Mesendoderm (in vitro differentiated cells): ENCODE data around the gene C10orf62.
"Not testable (repeated sequence)": the region's sequence is repeated elsewhere in the genome, so short reads cannot be mapped to it uniquely, and the experiment has no call there.

Source experiments
- DNase-seq: peaks from one replicate; pipeline ENCODE4 v3.0.0; 2013
- H2AK5ac ChIP-seq: 2 replicates; pipeline ENCODE4 v1.6.1; 2013; ENCODE audit warnings: low read length, inconsistent platforms
- H2BK120ac ChIP-seq: 2 replicates; pipeline ENCODE4 v1.6.1; 2013; ENCODE audit warnings: low read depth, mild to moderate bottlenecking, low read length, moderate library complexity, mixed read lengths
- H2BK15ac ChIP-seq: replicated peaks from 2 replicates; pipeline ENCODE4 v1.6.1; 2013; ENCODE audit warnings: low read depth, mild to moderate bottlenecking, moderate library complexity
- H2BK5ac ChIP-seq: 2 replicates; pipeline ENCODE4 v1.6.1; 2013; ENCODE audit warnings: low read length, inconsistent platforms
- H3K18ac ChIP-seq: 2 replicates; pipeline ENCODE4 v1.6.1; 2013; ENCODE audit warnings: mild to moderate bottlenecking, low read length, mixed read lengths
- H3K23ac ChIP-seq: one replicate; pipeline ENCODE4 v1.6.1; 2013; ENCODE audit warnings: low read length
- H3K27ac ChIP-seq: 2 replicates; pipeline ENCODE4 v1.5.1; 2013; ENCODE audit warnings: low read depth, mild to moderate bottlenecking, inconsistent platforms, low read length, moderate library complexity
- H3K27me3 ChIP-seq: 2 replicates; pipeline ENCODE4 v1.6.1; 2013; ENCODE audit warnings: low read length, control low read depth, mild to moderate bottlenecking, inconsistent platforms; ENCODE audit not compliant: insufficient read depth, poor library complexity
- H3K36me3 ChIP-seq: 2 replicates; pipeline ENCODE4 v1.6.1; 2013; ENCODE audit warnings: low read length, inconsistent platforms; ENCODE audit not compliant: control insufficient read depth, insufficient read depth
- H3K4ac ChIP-seq: one replicate; pipeline ENCODE4 v1.6.1; 2013; ENCODE audit warnings: low read depth, mild to moderate bottlenecking, low read length, moderate library complexity
- H3K4me1 ChIP-seq: 2 replicates; pipeline ENCODE4 v1.6.1; 2013; ENCODE audit warnings: low read depth, low read length, inconsistent platforms; ENCODE audit not compliant: control insufficient read depth
- H3K4me2 ChIP-seq: 2 replicates; pipeline ENCODE4 v1.6.1; 2013; ENCODE audit warnings: low read length
- H3K4me3 ChIP-seq: 2 replicates; pipeline ENCODE4 v1.5.1; 2013; ENCODE audit warnings: mild to moderate bottlenecking, low read length
- H3K56ac ChIP-seq: one replicate; pipeline ENCODE4 v1.6.1; 2013; ENCODE audit warnings: low read length
- H3K79me1 ChIP-seq: 2 replicates; pipeline ENCODE4 v1.6.1; 2013; ENCODE audit warnings: low read length, inconsistent platforms
- H3K79me2 ChIP-seq: 2 replicates; pipeline ENCODE4 v1.6.1; 2013; ENCODE audit warnings: mild to moderate bottlenecking, low read length; ENCODE audit not compliant: control insufficient read depth, insufficient read depth
- H3K9ac ChIP-seq: 2 replicates; pipeline ENCODE4 v1.6.1; 2013; ENCODE audit warnings: low read length, inconsistent platforms
- H4K5ac ChIP-seq: one replicate; pipeline ENCODE4 v1.6.1; 2013; ENCODE audit warnings: low read length
- H4K8ac ChIP-seq: one replicate; pipeline ENCODE4 v1.6.1; 2013; ENCODE audit warnings: low read depth, mild to moderate bottlenecking, control low read depth, low read length, moderate library complexity
- WGBS: extraction: QIAGEN DNeasy Blood & Tissue Kit; methylation state at CpG from one replicate; pipeline ENCODE4 v1.1.7; 2013; ENCODE audit warnings: low lambda C conversion rate, missing lambda C conversion rate; ENCODE audit not compliant: insufficient coverage; ENCODE audit errors: extremely low coverage; 5-methylcytosine and 5-hydroxymethylcytosine counted together

C10orf62 gene

GRCh38 chr10:97561386-97562077, 28.0 kb upstream of the C10orf62 start:
- not testable (repeated sequence) for H2BK120ac ChIP-seq, DNase-seq, H3K4ac ChIP-seq, H3K18ac ChIP-seq, H2AK5ac ChIP-seq, H3K56ac ChIP-seq, H2BK5ac ChIP-seq, H3K4me2 ChIP-seq, H3K4me1 ChIP-seq, H3K79me2 ChIP-seq, H3K79me1 ChIP-seq, H3K9ac ChIP-seq, H3K4me3 ChIP-seq, H4K8ac ChIP-seq, H3K36me3 ChIP-seq, H3K27ac ChIP-seq, H3K27me3 ChIP-seq, H2BK15ac ChIP-seq, H4K5ac ChIP-seq, H3K23ac ChIP-seq
- WGBS: no CpG with 5 or more reads among the region's 12 CpGs

GRCh38 chr10:97562329-97562728, 27.2 kb upstream of the C10orf62 start:
- not testable (repeated sequence) for H2BK5ac ChIP-seq, H3K4me1 ChIP-seq, H3K79me2 ChIP-seq, H3K4ac ChIP-seq, DNase-seq, H3K4me3 ChIP-seq, H3K23ac ChIP-seq, H4K5ac ChIP-seq, H3K4me2 ChIP-seq, H3K18ac ChIP-seq, H3K56ac ChIP-seq, H4K8ac ChIP-seq, H3K36me3 ChIP-seq, H3K27ac ChIP-seq, H2AK5ac ChIP-seq, H2BK120ac ChIP-seq, H3K79me1 ChIP-seq, H2BK15ac ChIP-seq, H3K27me3 ChIP-seq, H3K9ac ChIP-seq
- no CpG with 5 or more reads among the region's 5 CpGs for WGBS

DNA sequence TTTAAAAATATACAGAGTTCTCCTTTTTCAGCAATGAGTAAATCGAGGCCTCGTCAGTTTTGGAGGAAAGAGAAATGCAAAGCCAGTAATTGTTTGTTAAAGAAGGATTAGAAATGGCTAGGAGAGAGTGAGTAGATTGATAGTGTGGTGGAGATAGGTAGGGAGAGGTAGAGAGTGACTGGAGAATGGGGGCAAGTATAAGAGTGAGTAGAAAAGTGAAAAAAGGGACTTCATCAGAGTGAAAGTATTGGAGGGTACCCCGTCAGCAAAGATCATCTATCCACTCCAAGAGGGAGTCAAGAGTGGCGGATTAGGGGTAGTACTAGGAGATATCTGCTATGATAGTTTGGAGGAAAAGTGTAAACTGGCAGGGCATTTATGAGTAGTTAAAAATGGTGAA, 26.2 kb upstream of the C10orf62 start:
- Histone ChIP-seq H3K4me2 (no peak overlapping the region), H2BK15ac (no peak overlapping the region), H3K9ac (no peak overlapping the region), H3K79me1 (no peaks in the 10 kb centered on the region), H3K27me3 (no peaks in the 10 kb centered on the region), H3K56ac (no peak overlapping the region), H3K18ac (no peak overlapping the region), H3K23ac (no peak overlapping the region), H3K4me3 (no peak overlapping the region), H3K27ac (no peak overlapping the region), H3K79me2 (no peaks in the 10 kb centered on the region), H2BK120ac (no peak overlapping the region), H4K8ac (no peak overlapping the region), H2BK5ac (no peak overlapping the region), H2AK5ac (no peak overlapping the region), H4K5ac (no peak overlapping the region), H3K36me3 (no peaks in the 10 kb centered on the region), H3K4me1 (no peaks in the 10 kb centered on the region), H3K4ac (no peak overlapping the region)
- no peak for DNase-seq
- no CpG with 5 or more reads among the region's 4 CpGs for WGBS

- no peak overlapping the region for H3K27ac ChIP-seq
- WGBS: no CpG with 5 or more reads among the region's 4 CpGs
- H3K79me2 ChIP-seq: no peaks in the 10 kb centered on the region
- no peak overlapping the region for H2BK15ac ChIP-seq
- no peak overlapping the region for H2BK5ac ChIP-seq
- H3K4me2 ChIP-seq: no peak overlapping the region
- H3K4me1 ChIP-seq: no peaks in the 10 kb centered on the region
- no peak overlapping the region for H3K4me3 ChIP-seq
- no peak overlapping the region for H3K4ac ChIP-seq
- no peak overlapping the region for H4K8ac ChIP-seq
- H4K5ac ChIP-seq: no peak overlapping the region
- H2AK5ac ChIP-seq: no peak overlapping the region
- no peak overlapping the region for H3K18ac ChIP-seq
- H3K9ac ChIP-seq: no peak overlapping the region
- no peaks in the 10 kb centered on the region for H3K36me3 ChIP-seq
- H3K23ac ChIP-seq: no peak overlapping the region
- H3K27me3 ChIP-seq: no peaks in the 10 kb centered on the region
- no peak overlapping the region for H3K56ac ChIP-seq
- DNase-seq: peak; percentile 89
- no peak overlapping the region for H2BK120ac ChIP-seq
- no peaks in the 10 kb centered on the region for H3K79me1 ChIP-seq
Measured at GRCh38 chr10:97564776-97565175, 24.7 kb upstream of the C10orf62 start.

- no peak overlapping the region for H2BK15ac ChIP-seq
- no peak overlapping the region for H3K27ac ChIP-seq
- WGBS: no CpG with 5 or more reads among the region's 2 CpGs
- no peak overlapping the region for H3K4me3 ChIP-seq
- H3K23ac ChIP-seq: no peak overlapping the region
- no peaks in the 10 kb centered on the region for H3K27me3 ChIP-seq
- H4K5ac ChIP-seq: no peak overlapping the region
- no peak overlapping the region for H2BK5ac ChIP-seq
- no peaks in the 10 kb centered on the region for H3K79me1 ChIP-seq
- no peak overlapping the region for H3K9ac ChIP-seq
- no peak overlapping the region for H2BK120ac ChIP-seq
- no peak overlapping the region for H4K8ac ChIP-seq
- no peak overlapping the region for H3K18ac ChIP-seq
- no peak overlapping the region for H2AK5ac ChIP-seq
- no peak overlapping the region for H3K56ac ChIP-seq
- H3K36me3 ChIP-seq: no peaks in the 10 kb centered on the region
- no peak overlapping the region for H3K4ac ChIP-seq
- no peaks in the 10 kb centered on the region for H3K4me1 ChIP-seq
- H3K79me2 ChIP-seq: no peaks in the 10 kb centered on the region
- DNase-seq: peak; percentile 36
- H3K4me2 ChIP-seq: no peak overlapping the region
Measured at GRCh38 chr10:97566336-97566996, 23.1 kb upstream of the C10orf62 start.

DNA sequence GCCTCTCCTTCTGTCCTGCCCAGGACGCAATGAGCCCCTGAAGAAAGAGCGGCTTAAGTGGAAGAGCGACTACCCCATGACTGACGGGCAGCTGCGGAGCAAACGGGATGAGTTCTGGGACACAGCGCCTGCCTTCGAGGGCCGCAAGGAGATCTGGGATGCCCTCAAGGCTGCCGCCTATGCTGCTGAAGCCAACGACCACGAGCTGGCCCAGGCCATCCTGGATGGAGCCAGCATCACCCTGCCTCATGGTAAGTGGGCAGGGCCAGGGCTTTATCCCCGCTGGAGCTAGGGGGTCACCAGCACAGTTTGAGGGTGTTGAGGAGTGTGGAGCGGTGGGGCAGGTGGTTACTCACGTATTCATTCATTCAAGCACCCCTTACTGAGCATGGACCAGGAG, 21.6 kb upstream of the C10orf62 start:
- Histone ChIP-seq H3K9ac (no peak overlapping the region), H2BK15ac (no peak overlapping the region), H3K18ac (no peak overlapping the region), H3K56ac (no peak overlapping the region), H4K5ac (no peak overlapping the region), H4K8ac (no peak overlapping the region), H3K4ac (no peak overlapping the region), H3K4me1 (no peaks in the 10 kb centered on the region), H2AK5ac (no peak overlapping the region), H3K4me2 (no peak overlapping the region), H3K79me1 (no peaks in the 10 kb centered on the region), H3K27me3 (no peaks in the 10 kb centered on the region), H3K79me2 (no peaks in the 10 kb centered on the region), H3K23ac (no peak overlapping the region), H2BK120ac (no peak overlapping the region), H3K27ac (no peak overlapping the region), H3K4me3 (no peak overlapping the region), H3K36me3 (no peaks in the 10 kb centered on the region), H2BK5ac (no peak overlapping the region)
- WGBS: no CpG with 5 or more reads among the region's 15 CpGs
- no peak for DNase-seq
